Midbrain (tissue), 1 donor: ENCODE measurements around the gene MAPK12.
A peak's percentile ranks its signal among the peaks of the same experiment; 100 is the strongest.
"Not testable (repeated sequence)": the region's sequence is repeated elsewhere in the genome, so short reads cannot be mapped to it uniquely, and the experiment has no call there.

ENCODE experiments used
- DNase-seq: peaks from one replicate; lab custom pipeline; 2025; lab: John Stamatoyannopoulos, UW

MAPK12 gene

GRCh38 chr22:50281957-50282356 lies 20.5 kb upstream of the MAPK12 start:
- DNase-seq = no peak

GRCh38 chr22:50281384-50281760 lies 19.9 kb upstream of the MAPK12 start:
- DNase-seq = no peak

- DNase-seq = no peak
These were observed 19.4 kb upstream of the MAPK12 start for GRCh38 chr22:50280708-50281383.

GRCh38 chr22:50280022-50280707 lies 18.7 kb upstream of the MAPK12 start:
- no peak for DNase-seq

- DNase-seq = no peak
These were observed 17.6 kb upstream of the MAPK12 start for GRCh38 chr22:50278956-50279619.

GRCh38 chr22:50278461-50278860 lies 17.0 kb upstream of the MAPK12 start:
- DNase-seq = no peak

GRCh38 chr22:50277761-50278160 lies 16.3 kb upstream of the MAPK12 start:
- DNase-seq = no peak

GRCh38 chr22:50276143-50276542 lies 14.7 kb upstream of the MAPK12 start:
- peak; percentile 87 for DNase-seq

GRCh38 chr22:50275181-50276055 lies 13.9 kb upstream of the MAPK12 start:
- DNase-seq = no peak

GRCh38 chr22:50274771-50275170 lies 13.3 kb upstream of the MAPK12 start:
- no peak for DNase-seq

- DNase-seq = peak; percentile 38
These were observed 12.8 kb upstream of the MAPK12 start for GRCh38 chr22:50274311-50274710.

- not testable (repeated sequence) for DNase-seq
These were observed 12.3 kb upstream of the MAPK12 start for GRCh38 chr22:50273781-50274180.

- not testable (repeated sequence) for DNase-seq
These were observed 11.9 kb upstream of the MAPK12 start for GRCh38 chr22:50273352-50273751.

GRCh38 chr22:50272044-50272802 lies 10.7 kb upstream of the MAPK12 start:
- no peak for DNase-seq

- peak; percentile 46 for DNase-seq
These were observed 10.1 kb upstream of the MAPK12 start for GRCh38 chr22:50271519-50271970.

- DNase-seq = peak; percentile 18
These were observed 9.3 kb upstream of the MAPK12 start for GRCh38 chr22:50270666-50271394.

GRCh38 chr22:50269970-50270665 lies 8.6 kb upstream of the MAPK12 start, which contains the start of gene MAPK11:
Gene MAPK11, minus strand, starts transcription at chr22:50270380. Its CDS starts 88 bp downstream, at chr22:50270292.
- DNase-seq = peak; percentile 32

- DNase-seq = no peak
These were observed 8.1 kb upstream of the MAPK12 start for GRCh38 chr22:50269573-50269969.

- DNase-seq = peak; percentile 22
These were observed 7.2 kb upstream of the MAPK12 start for GRCh38 chr22:50268655-50269113.
